Tibial nerve (tissue), 4 donors: ENCODE data around the gene ELMOD3.

Source experiments
- CTCF ChIP-seq, 5 experiments: fragments of 200-600 bp in 3 of 5; fragments of 450-650 bp in 2 of 5; sonication (generic) in 3 of 5; IDR thresholded peaks; one replicate each; pipeline ENCODE4 v1.5.1; 2016 to 2019; ENCODE audit warnings: antibody characterized with exemption in 5 of 5, mild to moderate bottlenecking in 3 of 5, moderate library complexity in 2 of 5
- EP300 ChIP-seq, 2 donors: sonication (generic); formaldehyde crosslinking; IDR thresholded peaks; one replicate each; pipeline ENCODE4 v1.6.1; 2017; ENCODE audit warnings: antibody characterized with exemption in 2 of 2, mild to moderate bottlenecking in 1 of 2
- POLR2A ChIP-seq, 2 donors: fragments of 450-650 bp; IDR thresholded peaks; one replicate each; pipeline ENCODE4 v1.6.1; 2017; ENCODE audit warnings: antibody characterized with exemption in 2 of 2, mild to moderate bottlenecking in 2 of 2, moderate library complexity in 2 of 2

- no peak for TF ChIP-seq CTCF (IDR thresholded peaks at IDR 0.05)
- TF ChIP-seq POLR2A (IDR thresholded peaks at IDR 0.05), result no peak
- TF ChIP-seq EP300 (IDR thresholded peaks at IDR 0.05), result no peak
Measured at GRCh38 chr2:85355521-85355920, 952 bp downstream of the ELMOD3 start.
